ENCODE measurements around the gene NUTM2A.
"Not testable (repeated sequence)": the region's sequence is repeated elsewhere in the genome, so short reads cannot be mapped to it uniquely, and the experiment has no call there.

DNA sequence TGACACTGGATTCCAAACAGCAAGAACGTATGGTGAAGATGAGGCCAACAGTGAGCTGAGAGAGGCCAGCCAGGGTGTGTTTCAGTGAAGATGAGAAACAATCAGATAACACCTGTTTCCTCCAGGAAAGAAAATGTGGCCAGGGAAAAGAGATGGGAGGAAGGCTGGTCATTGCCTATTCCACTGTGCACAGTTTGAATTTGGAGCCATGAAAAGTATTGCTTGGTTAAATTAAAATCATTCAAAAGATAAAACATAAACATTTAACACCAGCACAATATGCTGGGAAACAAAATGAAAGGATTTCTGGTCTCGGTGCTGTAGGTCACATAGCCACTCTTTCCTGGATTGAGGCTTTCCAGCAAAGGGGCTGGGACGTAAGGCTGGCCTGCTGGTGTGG is at the start of gene NUTM2A:
- TF ChIP-seq, protein P1, sequence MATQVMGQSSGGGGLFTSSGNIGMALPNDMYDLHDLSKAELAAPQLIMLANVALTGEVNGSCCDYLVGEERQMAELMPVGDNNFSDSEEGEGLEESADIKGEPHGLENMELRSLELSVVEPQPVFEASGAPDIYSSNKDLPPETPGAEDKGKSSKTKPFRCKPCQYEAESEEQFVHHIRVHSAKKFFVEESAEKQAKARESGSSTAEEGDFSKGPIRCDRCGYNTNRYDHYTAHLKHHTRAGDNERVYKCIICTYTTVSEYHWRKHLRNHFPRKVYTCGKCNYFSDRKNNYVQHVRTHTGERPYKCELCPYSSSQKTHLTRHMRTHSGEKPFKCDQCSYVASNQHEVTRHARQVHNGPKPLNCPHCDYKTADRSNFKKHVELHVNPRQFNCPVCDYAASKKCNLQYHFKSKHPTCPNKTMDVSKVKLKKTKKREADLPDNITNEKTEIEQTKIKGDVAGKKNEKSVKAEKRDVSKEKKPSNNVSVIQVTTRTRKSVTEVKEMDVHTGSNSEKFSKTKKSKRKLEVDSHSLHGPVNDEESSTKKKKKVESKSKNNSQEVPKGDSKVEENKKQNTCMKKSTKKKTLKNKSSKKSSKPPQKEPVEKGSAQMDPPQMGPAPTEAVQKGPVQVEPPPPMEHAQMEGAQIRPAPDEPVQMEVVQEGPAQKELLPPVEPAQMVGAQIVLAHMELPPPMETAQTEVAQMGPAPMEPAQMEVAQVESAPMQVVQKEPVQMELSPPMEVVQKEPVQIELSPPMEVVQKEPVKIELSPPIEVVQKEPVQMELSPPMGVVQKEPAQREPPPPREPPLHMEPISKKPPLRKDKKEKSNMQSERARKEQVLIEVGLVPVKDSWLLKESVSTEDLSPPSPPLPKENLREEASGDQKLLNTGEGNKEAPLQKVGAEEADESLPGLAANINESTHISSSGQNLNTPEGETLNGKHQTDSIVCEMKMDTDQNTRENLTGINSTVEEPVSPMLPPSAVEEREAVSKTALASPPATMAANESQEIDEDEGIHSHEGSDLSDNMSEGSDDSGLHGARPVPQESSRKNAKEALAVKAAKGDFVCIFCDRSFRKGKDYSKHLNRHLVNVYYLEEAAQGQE (IDR thresholded peaks at IDR 0.05; ENCODE audit: borderline replicate concordance): not testable (repeated sequence)
- TF ChIP-seq, protein P1 (CRISPR knock-in tag; IDR thresholded peaks at IDR 0.05; ENCODE audit: low read depth): not testable (repeated sequence)
- not testable (repeated sequence) for TF ChIP-seq SREBF2 (CRISPR knock-in tag; IDR thresholded peaks at IDR 0.05); ZNF24 (IDR thresholded peaks at IDR 0.05); RAD21 (CRISPR knock-in tag; conservative IDR thresholded peaks at IDR 0.05 in 1 of 2, IDR thresholded peaks at IDR 0.05 in 1 of 2); HSF4 (CRISPR knock-in tag; IDR thresholded peaks at IDR 0.05; ENCODE audit: borderline replicate concordance); KLF10 (CRISPR knock-in tag; IDR thresholded peaks at IDR 0.05); ARHGAP35 (IDR thresholded peaks at IDR 0.05; ENCODE audit: partially characterized antibody)
- TF ChIP-seq, protein P2, sequence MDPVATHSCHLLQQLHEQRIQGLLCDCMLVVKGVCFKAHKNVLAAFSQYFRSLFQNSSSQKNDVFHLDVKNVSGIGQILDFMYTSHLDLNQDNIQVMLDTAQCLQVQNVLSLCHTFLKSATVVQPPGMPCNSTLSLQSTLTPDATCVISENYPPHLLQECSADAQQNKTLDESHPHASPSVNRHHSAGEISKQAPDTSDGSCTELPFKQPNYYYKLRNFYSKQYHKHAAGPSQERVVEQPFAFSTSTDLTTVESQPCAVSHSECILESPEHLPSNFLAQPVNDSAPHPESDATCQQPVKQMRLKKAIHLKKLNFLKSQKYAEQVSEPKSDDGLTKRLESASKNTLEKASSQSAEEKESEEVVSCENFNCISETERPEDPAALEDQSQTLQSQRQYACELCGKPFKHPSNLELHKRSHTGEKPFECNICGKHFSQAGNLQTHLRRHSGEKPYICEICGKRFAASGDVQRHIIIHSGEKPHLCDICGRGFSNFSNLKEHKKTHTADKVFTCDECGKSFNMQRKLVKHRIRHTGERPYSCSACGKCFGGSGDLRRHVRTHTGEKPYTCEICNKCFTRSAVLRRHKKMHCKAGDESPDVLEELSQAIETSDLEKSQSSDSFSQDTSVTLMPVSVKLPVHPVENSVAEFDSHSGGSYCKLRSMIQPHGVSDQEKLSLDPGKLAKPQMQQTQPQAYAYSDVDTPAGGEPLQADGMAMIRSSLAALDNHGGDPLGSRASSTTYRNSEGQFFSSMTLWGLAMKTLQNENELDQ (CRISPR knock-in tag; IDR thresholded peaks at IDR 0.05; ENCODE audit: borderline replicate concordance): not testable (repeated sequence)
- TF ChIP-seq, protein P3, sequence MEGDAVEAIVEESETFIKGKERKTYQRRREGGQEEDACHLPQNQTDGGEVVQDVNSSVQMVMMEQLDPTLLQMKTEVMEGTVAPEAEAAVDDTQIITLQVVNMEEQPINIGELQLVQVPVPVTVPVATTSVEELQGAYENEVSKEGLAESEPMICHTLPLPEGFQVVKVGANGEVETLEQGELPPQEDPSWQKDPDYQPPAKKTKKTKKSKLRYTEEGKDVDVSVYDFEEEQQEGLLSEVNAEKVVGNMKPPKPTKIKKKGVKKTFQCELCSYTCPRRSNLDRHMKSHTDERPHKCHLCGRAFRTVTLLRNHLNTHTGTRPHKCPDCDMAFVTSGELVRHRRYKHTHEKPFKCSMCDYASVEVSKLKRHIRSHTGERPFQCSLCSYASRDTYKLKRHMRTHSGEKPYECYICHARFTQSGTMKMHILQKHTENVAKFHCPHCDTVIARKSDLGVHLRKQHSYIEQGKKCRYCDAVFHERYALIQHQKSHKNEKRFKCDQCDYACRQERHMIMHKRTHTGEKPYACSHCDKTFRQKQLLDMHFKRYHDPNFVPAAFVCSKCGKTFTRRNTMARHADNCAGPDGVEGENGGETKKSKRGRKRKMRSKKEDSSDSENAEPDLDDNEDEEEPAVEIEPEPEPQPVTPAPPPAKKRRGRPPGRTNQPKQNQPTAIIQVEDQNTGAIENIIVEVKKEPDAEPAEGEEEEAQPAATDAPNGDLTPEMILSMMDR (IDR thresholded peaks at IDR 0.05 in 2 of 3, conservative IDR thresholded peaks at IDR 0.05 in 1 of 3; ENCODE audit: insufficient read depth in 2 of 3, low read depth in 1 of 3, low read length in 3 of 3): not testable (repeated sequence)

All from K562 (cell line).